K562 (cell line): ENCODE results near the gene SETMAR. TPM values are rescaled to one million over a fixed set of nuclear protein-coding genes. Genes with fewer than 3 reads are reported as not detected.

ENCODE experiments used
- ATAC-seq: fragments of 200-7000 bp; cut with Tn5 transposase; 3 replicates; pipeline ENCODE4 v1.9.1; 2020; ENCODE audit warnings: moderate library complexity
- BruUV-seq: library from RNA; stranded (reverse); fragments of 400-500 nt; replicated peaks from 2 replicates; lab custom pipeline; 2021; lab: Mats Ljungman, UMichigan
- CTCF ChIA-PET: fragments of 300-600 bp; formaldehyde crosslinking; extraction: SDS; loops from one replicate; lab custom pipeline; 2021; ENCODE audit warnings: low intra/inter-chr PET ratio; lab: Yijun Ruan, JAX
- POLR2A ChIA-PET: fragments of 300-600, 350-650 bp; sonication (Branson Sonifier 250); formaldehyde crosslinking; extraction: SDS; loops from one replicate; lab custom pipeline; 2021; ENCODE audit warnings: antibody characterized with exemption, inconsistent platforms; lab: Yijun Ruan, JAX
- DNase-seq, 4 experiments: peaks; one replicate each; pipeline versions ENCODE4 v3.0.0 to v3.0.0-alpha.2; 2011 to 2018; ENCODE audit warnings: low spot score in 3 of 4, mixed read lengths in 3 of 4; ENCODE audit errors: extremely low read depth in 1 of 4
- FAIRE-seq: peaks from 2 replicates; lab custom pipeline; 2011; peaks lifted over from hg19 to GRCh38; lab: Jason Lieb, UNC
- H2AFZ ChIP-seq: 2 replicates; pipeline ENCODE4 v1.6.0; 2011; ENCODE audit warnings: low read depth, low read length, control low read depth, inconsistent platforms
- H3K27ac ChIP-seq: fragments of 200-600 bp; 3 replicates; pipeline ENCODE4 v1.8.0; 2011; ENCODE audit warnings: low read depth, mild to moderate bottlenecking, control low read depth, inconsistent platforms, low read length, moderate library complexity, mixed read lengths; ENCODE audit errors: extremely low read depth
- H3K27me3 ChIP-seq, 2 experiments: fragments of 300-600 bp in 1 of 2; 2 replicates in 1 of 2; 3 replicates in 1 of 2; pipeline versions ENCODE4 v1.6.0 to v1.8.0; 2011; ENCODE audit warnings: inconsistent platforms in 2 of 2, low read length in 2 of 2, mild to moderate bottlenecking in 1 of 2, mixed read lengths in 1 of 2, moderate library complexity in 1 of 2; ENCODE audit not compliant: control insufficient read depth in 2 of 2, insufficient read depth in 2 of 2
- H3K36me3 ChIP-seq: fragments of 300-600 bp; 3 replicates; pipeline ENCODE4 v1.8.0; 2011; ENCODE audit warnings: mild to moderate bottlenecking, low read length, inconsistent platforms; ENCODE audit not compliant: control insufficient read depth, insufficient read depth
- H3K4me1 ChIP-seq, 2 experiments: fragments of 200-600 bp in 1 of 2; replicated peaks in 1 of 2; 2 replicates in 1 of 2; 3 replicates in 1 of 2; pipeline versions ENCODE4 v1.5.1 to v1.8.0; 2011; ENCODE audit warnings: inconsistent platforms in 2 of 2, low read length in 2 of 2, mild to moderate bottlenecking in 1 of 2, mixed read lengths in 1 of 2, moderate library complexity in 1 of 2; ENCODE audit not compliant: control insufficient read depth in 2 of 2, insufficient read depth in 2 of 2
- H3K4me2 ChIP-seq: 2 replicates; pipeline ENCODE4 v1.6.1; 2011; ENCODE audit warnings: low read length, control low read depth, inconsistent platforms, mixed read lengths; ENCODE audit not compliant: insufficient read depth
- H3K4me3 ChIP-seq: fragments of 200-600 bp; sonication (generic), shearing (Covaris generic); 2 replicates; pipeline ENCODE4 v1.5.1; 2016; ENCODE audit warnings: control low read depth, inconsistent platforms
- H3K79me2 ChIP-seq: fragments of 200-600 bp; 3 replicates; pipeline ENCODE4 v1.8.0; 2011; ENCODE audit warnings: low read length, inconsistent platforms; ENCODE audit not compliant: control insufficient read depth, insufficient read depth
- H3K9ac ChIP-seq, 2 experiments: 2 replicates each; pipeline versions ENCODE4 v1.6.0 to v1.6.1; 2011; ENCODE audit warnings: low read depth in 2 of 2, low read length in 2 of 2, control low read depth in 1 of 2, inconsistent platforms in 1 of 2, mild to moderate bottlenecking in 1 of 2, mixed read lengths in 1 of 2; ENCODE audit not compliant: insufficient read depth in 1 of 2
- H3K9me1 ChIP-seq: one replicate; pipeline ENCODE4 v1.6.0; 2011; ENCODE audit warnings: inconsistent platforms, mild to moderate bottlenecking, low read length, moderate library complexity; ENCODE audit not compliant: control insufficient read depth, insufficient read depth
- H3K9me3 ChIP-seq: replicated peaks from 2 replicates; pipeline ENCODE4 v1.5.1; 2011; ENCODE audit warnings: low read depth, low read length, inconsistent platforms; ENCODE audit not compliant: control insufficient read depth, insufficient read depth
- H4K20me1 ChIP-seq: replicated peaks from 2 replicates; pipeline ENCODE4 v1.6.1; 2011; ENCODE audit warnings: low read length, inconsistent platforms, mixed read lengths; ENCODE audit not compliant: control insufficient read depth, insufficient read depth
- C11orf30 ChIP-seq: fragments of 450-650 bp; IDR thresholded peaks from 2 replicates; pipeline ENCODE4 v1.6.1; 2016; ENCODE audit warnings: low read depth, mild to moderate bottlenecking
- ELF2 ChIP-seq: fragments of 250-450 bp; sonication (Bioruptor Pico); IDR thresholded peaks from 2 replicates; pipeline ENCODE4 v1.5.0; 2021; ENCODE audit warnings: mild to moderate bottlenecking
- MAFF ChIP-seq: IDR thresholded peaks from 2 replicates; pipeline ENCODE4 v1.6.1; 2012; ENCODE audit warnings: low read length, improper control_type of control experiment
- MAFG ChIP-seq: fragments of 450-650 bp; conservative IDR thresholded peaks from 2 replicates; pipeline ENCODE4 v1.6.1; 2016; ENCODE audit warnings: missing genetic modification characterization, missing compliant biosample characterization
- MAFK ChIP-seq: IDR thresholded peaks from 2 replicates; pipeline ENCODE4 v1.6.1; 2011; ENCODE audit warnings: low read length, improper control_type of control experiment
- NFE2 ChIP-seq: IDR thresholded peaks from 2 replicates; pipeline ENCODE4 v1.6.1; 2014; ENCODE audit warnings: antibody characterized with exemption, low read depth
- RAD21 ChIP-seq, 2 experiments: fragments of 250-450 bp in 1 of 2; fragments of 450-650 bp in 1 of 2; sonication (Bioruptor Pico) in 1 of 2; formaldehyde crosslinking in 1 of 2; IDR thresholded peaks in 1 of 2; conservative IDR thresholded peaks in 1 of 2; 2 replicates each; pipeline versions ENCODE4 v1.4.0 to v1.8.0; 2020 to 2022; ENCODE audit warnings: mild to moderate bottlenecking in 2 of 2, moderate library complexity in 1 of 2
- RFX7 ChIP-seq: fragments of 250-450 bp; sonication (Bioruptor Pico); IDR thresholded peaks from 2 replicates; pipeline ENCODE4 v1.5.1; 2021; ENCODE audit warnings: mild to moderate bottlenecking
- SUPT5H ChIP-seq: fragments of 450-650 bp; IDR thresholded peaks from 2 replicates; pipeline ENCODE4 v1.6.1; 2016
- TFAM ChIP-seq: fragments of 250-450 bp; sonication (Bioruptor Pico); conservative IDR thresholded peaks from 2 replicates; pipeline ENCODE4 v1.5.0; 2021; ENCODE audit warnings: mild to moderate bottlenecking, moderate library complexity
- ZNF124 ChIP-seq: sonication (generic); formaldehyde crosslinking; IDR thresholded peaks from 2 replicates; pipeline ENCODE4 v1.8.1; 2022; ENCODE audit warnings: missing genetic modification reagents
- ZNF140 ChIP-seq: fragments of 250-450 bp; sonication (Bioruptor Pico); IDR thresholded peaks from 2 replicates; pipeline ENCODE4 v1.8.0; 2021; ENCODE audit warnings: moderate library complexity, mild to moderate bottlenecking, inconsistent platforms
- ZNF316 ChIP-seq: fragments of 450-650 bp; IDR thresholded peaks from 2 replicates; pipeline ENCODE4 v1.6.1; 2016
- ZNF778 ChIP-seq: fragments of 450-650 bp; formaldehyde crosslinking; IDR thresholded peaks from 2 replicates; pipeline ENCODE4 v1.4.0; 2020; ENCODE audit warnings: mild to moderate bottlenecking, moderate library complexity
- WGBS: fragments of 100-300 bp; shearing (Covaris generic); methylation state at CpG from one replicate; pipeline ENCODE4 v1.1.6; 2016; ENCODE audit warnings: low coverage, mixed read lengths; ENCODE audit not compliant: insufficient coverage; ENCODE audit errors: missing lambda C conversion rate; 5-methylcytosine and 5-hydroxymethylcytosine counted together
- in situ Hi-C: fragments of 300-500 bp; cut with MboI; formaldehyde crosslinking; loops from 4 replicates; pipeline ENCODE4 v1.15.0; 2018; ENCODE audit warnings: inconsistent platforms, mixed read lengths
- intact Hi-C: fragments of 100-400 bp; cut with micrococcal nuclease; formaldehyde crosslinking; loops from 2 replicates; pipeline ENCODE4 v1.14.2; 2022
- polyA plus RNA-seq, 8 experiments: library from polyadenylated mRNA; depleted of rRNA in 4 of 8; stranded (reverse) in 5 of 8; unstranded in 3 of 8; fragments of >200 nt; fragmentation: Nextera tagmentation in 2 of 8; fragmentation: Illumina TruSeq in 1 of 8; extraction: Ambion mirVana in 2 of 8; extraction: Trizol in 1 of 8; gene quantifications; 2 replicates each; pipeline versions ENCODE4 v1.2.1 to v1.2.3, GENCODE V29; 2011 to 2014; ENCODE audit warnings: inconsistent platforms in 1 of 8, missing spikeins in 1 of 8
- total RNA-seq, 7 experiments: library from RNA; depleted of rRNA in 6 of 7; stranded (reverse); fragments of >200 nt in 6 of 7; fragmentation: Illumina TruSeq in 2 of 7; extraction: Trizol in 2 of 7; gene quantifications; 2 replicates each; pipeline versions ENCODE4 v1.2.1 to v1.2.3, GENCODE V29; 2011 to 2021; ENCODE audit warnings: low replicate concordance in 1 of 7
- TF ChIP-seq, protein P1 (sequence below): fragments of 450-650 bp; IDR thresholded peaks from 2 replicates; pipeline ENCODE4 v1.6.1; 2016; ENCODE audit warnings: antibody characterized with exemption
- TF ChIP-seq, protein P2 (sequence below): fragments of 450-650 bp; formaldehyde crosslinking; IDR thresholded peaks from 2 replicates; pipeline ENCODE4 v1.4.0; 2022; ENCODE audit warnings: missing genetic modification characterization

The SETMAR gene
- total and polyA plus RNA-seq, 9 of the 15 experiments (the other 6 are each of a cell fraction or from before 2014, with no cell fraction given): 5.5 to 25.1 (median 18.2) TPM

DNA sequence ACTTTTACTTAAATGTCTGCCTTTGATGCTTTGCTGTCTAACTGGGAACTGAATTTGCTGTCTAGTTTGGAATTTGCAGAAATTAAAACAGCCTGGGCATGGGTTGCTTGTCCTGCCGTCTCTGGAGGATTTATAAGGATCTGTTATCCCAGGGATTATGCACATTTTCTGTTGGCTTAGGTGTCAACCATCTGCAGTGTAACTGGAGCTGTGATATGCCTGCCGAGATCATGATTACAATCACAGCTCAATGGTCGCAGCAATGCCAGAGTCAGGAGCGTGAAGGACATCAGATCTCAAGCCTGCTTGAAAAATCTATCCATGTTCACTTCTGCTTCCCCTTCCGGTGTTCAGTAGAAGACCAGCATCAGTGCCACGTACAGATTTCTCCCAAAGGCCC lies 41.8 kb upstream of the SETMAR start:
- intact Hi-C loops (no loop called here), in situ Hi-C loops (no loop called here)
- no peak for ATAC-seq
- H3K79me2 ChIP-seq: no peaks in the 10 kb centered on the region
- no peaks in the 10 kb centered on the region for H3K36me3 ChIP-seq
- no peaks in the 10 kb centered on the region for H3K9me3 ChIP-seq
- ChIA-PET POLR2A (interaction anchor here (0.8 kb wide), 1 partner anchor 18 kb away, joined by 3 read pairs; no protein-coding TSS in a partner anchor), CTCF (no interaction called here)
- no peak overlapping the region for H2AFZ ChIP-seq
- no TSS peak for BruUV-seq
- whole genome bisulfite sequencing: under 1% methylated on average over 6 of the region's 6 CpGs
- no peaks in the 10 kb centered on the region for H3K9me1 ChIP-seq
- no peak for TF ChIP-seq RAD21 (CRISPR knock-in tag; conservative IDR thresholded peaks at IDR 0.05 in 1 of 2, IDR thresholded peaks at IDR 0.05 in 1 of 2)
- no peaks in the 10 kb centered on the region; a peak in 1 of 5 replicates for H3K4me1 ChIP-seq
- H3K27ac ChIP-seq: no peak overlapping the region
- H3K4me2 ChIP-seq: no peak overlapping the region
- no peak overlapping the region for H3K4me3 ChIP-seq
- no peaks in the 10 kb centered on the region for H4K20me1 ChIP-seq
- FAIRE-seq: no peak
- no peaks in the 10 kb centered on the region for H3K27me3 ChIP-seq
- H3K9ac ChIP-seq: no peak overlapping the region
- no peak for DNase-seq

DNA sequence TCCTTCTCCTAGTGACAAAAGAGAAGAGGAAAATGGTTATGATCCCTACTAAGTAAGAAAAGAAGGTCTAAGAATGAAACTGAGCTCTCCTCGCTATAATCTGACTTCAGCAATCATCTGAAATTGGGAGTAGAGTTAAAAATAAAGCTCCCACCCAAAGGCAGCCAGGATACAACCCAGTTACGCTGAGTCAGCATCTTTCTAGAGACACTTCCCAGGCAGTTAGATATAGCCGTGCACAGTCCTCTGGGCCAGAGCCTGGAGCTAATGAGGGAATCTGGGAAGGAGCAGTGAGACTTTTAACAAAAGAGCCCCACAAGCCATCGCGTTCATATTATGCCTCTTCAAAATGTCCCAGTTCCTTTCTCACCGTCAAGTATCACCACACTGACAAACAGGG lies 39.1 kb upstream of the SETMAR start:
- DNase-seq: peak in 2 of 4 experiments; percentile 9 to 19
- WGBS: 0% methylated on average over 6 of the region's 6 CpGs
- CTCF ChIA-PET: no interaction called here
- peak; percentile 100 for TF ChIP-seq MAFK
- TF ChIP-seq, protein P1, sequence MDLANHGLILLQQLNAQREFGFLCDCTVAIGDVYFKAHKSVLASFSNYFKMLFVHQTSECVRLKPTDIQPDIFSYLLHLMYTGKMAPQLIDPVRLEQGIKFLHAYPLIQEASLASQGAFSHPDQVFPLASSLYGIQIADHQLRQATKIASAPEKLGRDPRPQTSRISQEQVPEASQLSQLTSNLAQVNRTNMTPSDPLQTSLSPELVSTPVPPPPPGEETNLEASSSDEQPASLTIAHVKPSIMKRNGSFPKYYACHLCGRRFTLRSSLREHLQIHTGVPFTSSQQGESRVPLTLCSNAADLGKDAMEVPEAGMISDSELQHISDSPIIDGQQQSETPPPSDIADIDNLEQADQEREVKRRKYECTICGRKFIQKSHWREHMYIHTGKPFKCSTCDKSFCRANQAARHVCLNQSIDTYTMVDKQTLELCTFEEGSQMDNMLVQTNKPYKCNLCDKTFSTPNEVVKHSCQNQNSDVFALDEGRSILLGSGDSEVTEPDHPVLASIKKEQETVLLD: no peak
- TF ChIP-seq MAFG (tag): peak; percentile 99
- 0 out of 2 replicates have a peak, but pooled peaks have one; percentile 13 for TF ChIP-seq NFE2
- TF ChIP-seq, protein P2, sequence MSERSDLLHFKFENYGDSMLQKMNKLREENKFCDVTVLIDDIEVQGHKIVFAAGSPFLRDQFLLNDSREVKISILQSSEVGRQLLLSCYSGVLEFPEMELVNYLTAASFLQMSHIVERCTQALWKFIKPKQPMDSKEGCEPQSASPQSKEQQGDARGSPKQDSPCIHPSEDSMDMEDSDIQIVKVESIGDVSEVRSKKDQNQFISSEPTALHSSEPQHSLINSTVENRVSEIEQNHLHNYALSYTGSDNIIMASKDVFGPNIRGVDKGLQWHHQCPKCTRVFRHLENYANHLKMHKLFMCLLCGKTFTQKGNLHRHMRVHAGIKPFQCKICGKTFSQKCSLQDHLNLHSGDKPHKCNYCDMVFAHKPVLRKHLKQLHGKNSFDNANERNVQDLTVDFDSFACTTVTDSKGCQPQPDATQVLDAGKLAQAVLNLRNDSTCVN: no peak
- TF ChIP-seq ELF2 (CRISPR knock-in tag): no peak
- no peak for TF ChIP-seq TFAM
- no peak for TF ChIP-seq SUPT5H
- TF ChIP-seq ZNF316: peak; percentile 99
- peak; percentile 98 for TF ChIP-seq C11orf30
- peak; percentile 100 for TF ChIP-seq MAFF
- no peak for TF ChIP-seq RFX7
- TF ChIP-seq ZNF778 (CRISPR knock-in tag): no peak
- no peak for TF ChIP-seq ZNF124 (CRISPR knock-in tag)
- TF ChIP-seq ZNF140: no peak

More for the DNA sequence above, 39.1 kb upstream of the SETMAR start:
- Histone ChIP-seq H3K79me2 (no peaks in the 10 kb centered on the region), H3K9ac (no peak overlapping the region), H3K4me1 (no peaks in the 10 kb centered on the region; a peak in 1 of 5 replicates), H3K9me1 (no peaks in the 10 kb centered on the region), H3K27ac (no peak overlapping the region), H3K36me3 (no peaks in the 10 kb centered on the region), H3K4me3 (no peak overlapping the region), H3K4me2 (no peak overlapping the region), H3K27me3 (no peaks in the 10 kb centered on the region), H4K20me1 (no peaks in the 10 kb centered on the region), H2AFZ (no peak overlapping the region), H3K9me3 (no peaks in the 10 kb centered on the region)
- FAIRE-seq (no peak), ATAC-seq (0 out of 3 replicates have a peak, but pooled peaks have one; percentile 35)
- no TSS peak for BruUV-seq
- in situ Hi-C loops: no loop called here
- POLR2A ChIA-PET: no interaction called here
- intact Hi-C loops: no loop called here
